GM12892 (cell line): ENCODE results near the gene NSRP1.
"Not testable (repeated sequence)": the region's sequence is repeated elsewhere in the genome, so short reads cannot be mapped to it uniquely, and the experiment has no call there.

Source experiments
- DNase-seq: peaks from one replicate; pipeline ENCODE4 v3.0.0; 2011; ENCODE audit not compliant: insufficient read length
- FAIRE-seq: peaks from 2 replicates; lab custom pipeline; 2011; peaks lifted over from hg19 to GRCh38; lab: Jason Lieb, UNC
- POLR2A ChIP-seq: IDR thresholded peaks from 2 replicates; pipeline ENCODE4 v1.6.1; 2011; ENCODE audit warnings: low read depth, low read length, control low read depth
- POLR2AphosphoS5 ChIP-seq: IDR thresholded peaks from 2 replicates; pipeline ENCODE4 v1.6.1; 2011; ENCODE audit warnings: low read depth, low read length, control low read depth
- TAF1 ChIP-seq: IDR thresholded peaks from 2 replicates; pipeline ENCODE4 v1.6.1; 2011; ENCODE audit warnings: low read depth, mild to moderate bottlenecking, control low read depth, low read length, borderline replicate concordance

Gene NSRP1

DNA sequence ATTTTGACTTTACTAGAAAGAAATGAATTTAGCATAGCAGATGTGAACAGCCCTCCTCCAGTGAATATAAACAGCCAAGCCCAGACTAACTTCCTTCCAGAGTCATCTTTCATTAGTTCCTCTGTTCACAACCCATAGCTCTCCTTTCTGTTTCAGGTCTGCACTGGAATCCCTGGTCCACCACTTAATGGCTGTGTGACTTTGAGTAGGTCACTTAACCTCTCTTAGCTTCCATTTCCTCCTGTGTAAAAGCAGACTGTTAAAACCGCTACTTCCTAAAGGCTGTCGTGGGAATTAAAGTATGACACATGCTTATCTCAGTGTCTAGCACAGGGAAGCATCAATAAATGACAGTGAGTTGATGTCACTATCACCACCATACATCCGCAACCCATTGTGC lies 111.4 kb downstream of the NSRP1 start:
- no peak for FAIRE-seq
- no peak for DNase-seq
- TF ChIP-seq TAF1, result no peak
- no peak for TF ChIP-seq POLR2AphosphoS5
- no peak for TF ChIP-seq POLR2A

- no peak for DNase-seq
- TF ChIP-seq TAF1 (no peak), POLR2A (no peak), POLR2AphosphoS5 (no peak)
- no peak for FAIRE-seq
Observed at GRCh38 chr17:30229012-30229411, 112.4 kb downstream of the NSRP1 start.

GRCh38 chr17:30230009-30230408 lies 113.4 kb downstream of the NSRP1 start:
- not testable (repeated sequence) for DNase-seq, FAIRE-seq

GRCh38 chr17:30230596-30231125 lies 114.0 kb downstream of the NSRP1 start:
- FAIRE-seq (peak; percentile 73), DNase-seq (no peak)
- TF ChIP-seq POLR2A, result no peak

DNA sequence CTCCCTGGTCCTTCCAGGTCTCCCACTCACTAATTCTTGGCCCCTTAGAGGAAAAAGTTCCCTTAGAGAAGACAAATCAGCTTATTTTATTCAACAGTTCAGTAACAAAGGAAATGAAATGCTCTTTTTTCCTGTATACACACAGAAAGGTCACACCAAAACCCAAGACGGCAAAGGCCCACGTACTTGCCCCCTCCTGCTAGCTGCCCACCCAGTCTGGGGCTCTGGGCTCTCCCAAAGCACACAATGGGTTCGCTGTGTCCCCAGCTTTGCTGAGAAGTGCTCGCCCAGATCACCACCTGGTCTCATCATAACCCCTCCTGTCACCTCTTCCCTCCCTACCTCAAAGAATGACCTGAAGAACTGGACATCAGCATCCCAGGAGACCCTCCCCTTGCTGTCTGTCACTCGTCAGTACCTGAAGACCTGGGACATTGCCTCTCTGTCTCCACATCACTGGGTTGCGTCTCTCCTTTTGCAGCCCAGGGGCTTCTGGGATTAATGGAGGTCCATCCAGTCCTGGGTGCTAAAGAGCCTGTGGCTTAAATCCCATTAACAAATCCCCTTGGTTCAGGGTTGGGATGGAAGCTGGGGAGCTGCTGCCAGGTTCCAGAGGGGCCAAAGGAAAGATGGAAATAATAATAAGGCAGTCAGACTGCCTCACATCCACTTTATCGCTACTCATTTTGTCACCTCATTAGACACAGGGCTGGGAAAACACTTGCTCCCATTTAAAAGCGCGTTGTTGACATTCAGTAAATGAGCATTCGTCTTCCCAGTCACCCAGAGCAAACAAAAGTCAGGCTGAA lies 115.6 kb downstream of the NSRP1 start:
- FAIRE-seq (no peak), DNase-seq (no peak)
- TF ChIP-seq POLR2A (no peak), TAF1 (no peak), POLR2AphosphoS5 (no peak)

DNA sequence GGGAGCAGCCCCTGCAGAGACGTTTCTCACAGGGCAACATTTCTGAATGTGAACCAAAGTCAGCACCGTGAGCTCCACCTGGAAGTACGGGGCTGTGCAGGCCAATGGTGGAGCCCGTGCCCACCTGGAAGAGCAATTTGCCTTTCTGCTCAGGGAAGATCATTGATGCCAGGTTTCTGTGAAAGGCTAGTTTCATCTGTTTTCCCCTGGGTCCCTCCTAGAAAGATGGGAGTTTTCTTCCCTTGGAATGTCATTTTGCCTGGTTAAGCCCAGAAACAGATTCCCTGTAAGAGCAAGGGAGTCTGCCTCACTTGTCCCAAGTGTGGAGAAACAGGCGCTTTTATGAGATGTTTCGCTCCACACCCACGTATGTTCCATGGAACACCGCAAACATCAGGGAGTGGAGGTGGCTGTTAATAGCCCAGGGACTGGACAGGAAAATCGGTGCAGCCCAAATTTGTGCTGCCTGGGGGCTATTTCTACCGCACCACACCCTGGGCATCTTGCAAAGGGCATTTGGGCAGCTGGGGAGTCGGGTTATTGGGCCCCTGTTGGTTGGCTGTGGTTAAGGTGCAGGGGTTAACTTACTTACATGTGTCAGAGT lies 116.3 kb downstream of the NSRP1 start:
- no peak for DNase-seq
- TF ChIP-seq POLR2AphosphoS5 (no peak), POLR2A (no peak), TAF1 (no peak)
- no peak for FAIRE-seq

DNA sequence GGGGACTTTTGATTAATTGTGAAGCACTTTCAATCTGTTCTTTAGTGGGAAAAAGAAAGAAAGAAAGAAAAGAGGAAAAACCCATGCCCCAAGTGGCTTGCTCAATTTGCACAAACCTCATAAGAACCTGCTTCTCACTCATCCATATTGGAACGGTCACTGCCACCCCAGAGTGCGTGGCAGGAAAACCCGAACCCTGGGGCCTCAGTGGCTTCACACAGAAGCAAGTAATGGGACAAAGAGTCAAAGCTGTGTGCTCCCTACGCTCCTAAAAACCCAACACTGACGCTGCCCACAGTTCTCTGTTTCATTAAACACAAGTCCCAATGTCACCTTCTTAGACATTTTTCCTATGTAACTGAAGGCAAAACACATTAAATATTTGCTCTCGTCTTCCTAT lies 117.7 kb downstream of the NSRP1 start:
- FAIRE-seq, result no peak
- TF ChIP-seq TAF1, result no peak
- TF ChIP-seq POLR2AphosphoS5, result no peak
- TF ChIP-seq POLR2A, result no peak
- DNase-seq, result no peak

- FAIRE-seq (peak; percentile 90), DNase-seq (peak; percentile 47)
- no peak for TF ChIP-seq TAF1
- no peak for TF ChIP-seq POLR2A
- no peak for TF ChIP-seq POLR2AphosphoS5
Observed at GRCh38 chr17:30234964-30235363, 118.3 kb downstream of the NSRP1 start.

GRCh38 chr17:30235386-30236296 lies 119.0 kb downstream of the NSRP1 start, which contains the start of gene SLC6A4:
SLC6A4 (minus strand) TSS chr17:30235697; CDS start chr17:30221958, 13,739 bp downstream.
- peak; percentile 64 for FAIRE-seq
- TF ChIP-seq POLR2A (no peak), TAF1 (no peak), POLR2AphosphoS5 (no peak)
- peak; percentile 44 for DNase-seq
